Ovary (tissue), 9 donors: ENCODE measurements around the gene HAUS6. TPM values are rescaled to one million over a fixed set of nuclear protein-coding genes. Genes with fewer than 3 reads are reported as not detected.

Experiments
- DNase-seq, 5 donors: peaks; one replicate each; pipeline ENCODE4 v3.0.0-alpha.2; 2019 to 2020
- H3K27ac ChIP-seq, 2 donors: fragments of 200-600 bp; one replicate each; pipeline versions ENCODE4 v1.5.1 to v1.8.0; 2019 to 2022
- H3K27me3 ChIP-seq: fragments of 200-600 bp; one replicate; pipeline ENCODE4 v1.8.0; 2022
- H3K36me3 ChIP-seq: fragments of 200-600 bp; sonication (generic); one replicate; pipeline ENCODE4 v1.5.1; 2019
- H3K4me1 ChIP-seq: one replicate; pipeline ENCODE4 v1.8.1; 2013; ENCODE audit warnings: mild to moderate bottlenecking, moderate library complexity; ENCODE audit not compliant: insufficient read depth
- H3K4me3 ChIP-seq: fragments of 200-600 bp; sonication (generic); one replicate; pipeline ENCODE4 v1.5.1; 2017
- H3K9me3 ChIP-seq, 2 donors: fragments of 200-600 bp in 1 of 2; sonication (generic) in 1 of 2; one replicate each; pipeline versions ENCODE4 v1.5.1 to v1.8.1; 2013 to 2019; ENCODE audit warnings: mild to moderate bottlenecking in 1 of 2, moderate library complexity in 1 of 2
- CTCF ChIP-seq, 3 donors: fragments of 450-650 bp in 2 of 3; fragments of 200-600 bp in 1 of 3; IDR thresholded peaks; one replicate each; pipeline versions ENCODE4 v1.5.1 to v1.8.0; 2016 to 2022; ENCODE audit warnings: antibody characterized with exemption in 3 of 3, mild to moderate bottlenecking in 1 of 3
- EP300 ChIP-seq: sonication (generic); formaldehyde crosslinking; IDR thresholded peaks from one replicate; pipeline ENCODE4 v1.6.1; 2017; ENCODE audit warnings: antibody characterized with exemption
- POLR2A ChIP-seq: fragments of 450-650 bp; IDR thresholded peaks from one replicate; pipeline ENCODE4 v1.6.1; 2017; ENCODE audit warnings: antibody characterized with exemption, mild to moderate bottlenecking, moderate library complexity
- WGBS, 3 donors: extraction: QIAGEN DNeasy Blood & Tissue Kit in 1 of 3; methylation state at CpG; one replicate each; pipeline versions ENCODE4 v1.1.5 to v1.1.7; 2013 to 2017; 5-methylcytosine and 5-hydroxymethylcytosine counted together
- intact Hi-C, 4 donors: fragments of 100-400 bp; cut with DNase I; formaldehyde crosslinking; loops; one replicate each; pipeline versions ENCODE4 v1.11.0 to v1.15.1; 2022 to 2023
- polyA plus RNA-seq, 2 donors: library from polyadenylated mRNA; stranded (reverse); fragments of 200-250 nt in 1 of 2; fragments of 350-450 nt in 1 of 2; fragmentation: Illumina TruSeq in 1 of 2; extraction: RNeasy Lipid Tissue Mini Kit (QIAGEN cat#74804) in 1 of 2; gene quantifications; one replicate each; pipeline ENCODE4 v1.2.3, GENCODE V29; 2013 to 2014
- total RNA-seq, 7 donors: library from RNA; depleted of rRNA in 2 of 7; stranded (reverse); fragments of >200 nt in 2 of 7; fragmentation: NEBNext Ultra II Directional in 3 of 7; extraction: Animal tissue kit (Norgen Biotek cat#: 25700) in 3 of 7; gene quantifications; one replicate each; pipeline versions ENCODE4 v1.1.0 to v1.2.4, GENCODE V29; 2016 to 2023
- donor health status: DM: no; HTN: no; CAD: no; lungs with moderate emphysema.
- donor health status: DM: no; HTN: no; CAD: no.
- donor health status: Bipolar disorder and iron deficiency.
- donor health status: DM: yes; HTN: yes; CAD: no.
- donor health status: DM: no; HTN: no; CAD: no.
- donor health status: DM: yes; HTN: yes; CAD: no.

Gene HAUS6
- total and polyA plus RNA-seq, 9 donors: 4.6 to 13.1 (median 9.7) TPM

GRCh38 chr9:19074836-19075235 lies 27.9 kb downstream of the HAUS6 start:
- Histone ChIP-seq H3K9me3 (no peaks in the 10 kb centered on the region), H3K36me3 (no peaks in the 10 kb centered on the region), H3K4me3 (no peak overlapping the region), H3K27me3 (no peaks in the 10 kb centered on the region), H3K4me1 (no peaks in the 10 kb centered on the region), H3K27ac (no peak overlapping the region)
- WGBS, 3 donors: 80 to 85% (median 83%) methylated on average over 1 of the region's 1 CpG
- DNase-seq: no peak
- no peak for TF ChIP-seq EP300
- TF ChIP-seq POLR2A: no peak
- TF ChIP-seq CTCF (IDR thresholded peaks at IDR 0.05): no peak
- intact Hi-C loops: no loop called here

- Histone ChIP-seq H3K9me3 (no peaks in the 10 kb centered on the region), H3K36me3 (no peaks in the 10 kb centered on the region), H3K4me3 (no peak overlapping the region), H3K27ac (no peak overlapping the region), H3K27me3 (no peaks in the 10 kb centered on the region), H3K4me1 (no peaks in the 10 kb centered on the region)
- WGBS, 3 donors: 94 to 97% (median 96%) methylated on average over 2 of the region's 2 CpGs
- intact Hi-C loops: no loop called here
- no peak for DNase-seq
- TF ChIP-seq EP300 (no peak), CTCF (IDR thresholded peaks at IDR 0.05) (no peak), POLR2A (no peak)
Observed at GRCh38 chr9:19074229-19074628, 28.5 kb downstream of the HAUS6 start.

DNA sequence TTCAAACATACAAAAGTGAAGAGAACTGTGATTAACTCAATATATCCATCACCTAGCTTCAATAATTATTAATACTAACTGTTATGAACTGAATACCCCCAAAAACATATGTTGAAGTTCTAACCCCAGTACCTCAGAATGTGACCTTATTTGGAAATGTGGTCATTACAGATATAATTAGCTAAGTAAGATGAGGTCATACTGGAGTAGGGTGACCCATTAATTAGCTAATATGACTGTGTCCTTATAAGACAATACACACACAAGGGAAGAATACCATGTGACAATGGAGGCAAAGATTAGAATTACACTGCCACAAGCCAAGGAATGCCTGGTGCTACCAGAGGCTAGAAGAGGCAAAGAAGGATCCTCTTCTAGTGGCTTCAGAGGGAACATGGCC lies 45.7 kb downstream of the HAUS6 start:
- TF ChIP-seq CTCF (IDR thresholded peaks at IDR 0.05) (no peak), POLR2A (no peak), EP300 (no peak)
- H3K27me3 ChIP-seq: no peaks in the 10 kb centered on the region
- H3K9me3 ChIP-seq: no peaks in the 10 kb centered on the region
- no peaks in the 10 kb centered on the region for H3K36me3 ChIP-seq
- intact Hi-C loops: no loop called here
- no peaks in the 10 kb centered on the region for H3K4me1 ChIP-seq
- no peak overlapping the region for H3K4me3 ChIP-seq
- H3K27ac ChIP-seq: no peak overlapping the region
- no peak for DNase-seq

DNA sequence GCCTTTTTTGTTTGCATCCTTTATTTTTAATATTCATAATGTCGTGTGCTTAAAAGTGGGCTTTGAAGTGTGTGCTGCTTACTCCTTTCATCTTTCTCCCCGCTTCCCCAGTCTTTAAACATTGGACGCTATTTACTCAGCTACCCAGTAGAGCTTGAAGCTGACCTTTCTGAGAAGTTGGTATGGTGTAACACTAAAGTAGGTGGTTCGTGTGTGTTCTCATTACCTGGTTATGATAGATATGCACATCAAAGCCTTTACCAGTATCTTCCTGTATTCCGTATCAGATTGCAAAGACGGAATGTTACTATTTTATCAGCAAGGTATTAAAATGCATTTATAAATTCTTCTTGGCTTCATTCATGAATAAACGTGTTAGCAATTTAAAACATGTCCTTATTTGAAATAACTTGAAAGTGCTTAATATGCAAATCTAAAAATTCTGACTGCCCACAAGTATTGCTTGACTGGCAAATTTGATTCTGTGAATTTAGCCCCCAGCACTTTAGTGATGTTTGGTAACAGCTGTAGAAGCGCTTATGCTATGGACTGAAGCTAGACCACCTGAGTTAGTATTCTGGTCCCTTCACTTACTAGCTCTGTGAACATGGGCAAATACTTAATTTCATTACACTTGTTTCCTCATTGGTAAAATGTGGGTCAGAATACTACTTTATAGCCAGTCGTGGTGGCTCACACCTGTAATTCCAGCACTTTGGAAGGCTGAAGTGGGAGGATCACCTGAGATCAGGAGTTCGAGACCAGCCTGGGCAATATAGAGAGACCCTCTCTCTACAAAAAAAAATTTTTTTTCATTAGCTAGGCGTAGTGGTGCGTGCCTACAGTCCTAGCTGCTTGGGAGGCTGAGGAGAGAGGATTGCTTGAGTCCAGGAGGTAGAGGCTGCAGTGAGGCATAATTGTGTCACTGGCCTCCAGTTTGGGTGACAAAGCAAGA lies 51.8 kb downstream of the HAUS6 start:
- H3K4me1 ChIP-seq: peaks cover 10% of the 10 kb centered on the region
- DNase-seq: no peak
- peak overlapping the region in 1 of 2 donors; percentile 95 for H3K27ac ChIP-seq
- no peaks in the 10 kb centered on the region for H3K36me3 ChIP-seq
- peak overlapping the region; percentile 73 for H3K4me3 ChIP-seq
- intact Hi-C loops: no loop called here
- no peaks in the 10 kb centered on the region for H3K9me3 ChIP-seq
- TF ChIP-seq EP300: no peak
- TF ChIP-seq CTCF (IDR thresholded peaks at IDR 0.05): no peak
- no peak for TF ChIP-seq POLR2A
- H3K27me3 ChIP-seq: no peaks in the 10 kb centered on the region
- WGBS, 3 donors: 51 to 62% (median 56%) methylated on average over 12 of the region's 12 CpGs
